NCI-H1417 treated with DMSO at 0.1 percent for 48 hours (cell line): ENCODE measurements around the gene SQSTM1.
A peak's percentile ranks its signal among the peaks of the same experiment; 100 is the strongest.

ENCODE experiments used
- DNase-seq: peaks from one replicate; lab custom pipeline; 2025; lab: John Stamatoyannopoulos, UW

Gene SQSTM1

DNA sequence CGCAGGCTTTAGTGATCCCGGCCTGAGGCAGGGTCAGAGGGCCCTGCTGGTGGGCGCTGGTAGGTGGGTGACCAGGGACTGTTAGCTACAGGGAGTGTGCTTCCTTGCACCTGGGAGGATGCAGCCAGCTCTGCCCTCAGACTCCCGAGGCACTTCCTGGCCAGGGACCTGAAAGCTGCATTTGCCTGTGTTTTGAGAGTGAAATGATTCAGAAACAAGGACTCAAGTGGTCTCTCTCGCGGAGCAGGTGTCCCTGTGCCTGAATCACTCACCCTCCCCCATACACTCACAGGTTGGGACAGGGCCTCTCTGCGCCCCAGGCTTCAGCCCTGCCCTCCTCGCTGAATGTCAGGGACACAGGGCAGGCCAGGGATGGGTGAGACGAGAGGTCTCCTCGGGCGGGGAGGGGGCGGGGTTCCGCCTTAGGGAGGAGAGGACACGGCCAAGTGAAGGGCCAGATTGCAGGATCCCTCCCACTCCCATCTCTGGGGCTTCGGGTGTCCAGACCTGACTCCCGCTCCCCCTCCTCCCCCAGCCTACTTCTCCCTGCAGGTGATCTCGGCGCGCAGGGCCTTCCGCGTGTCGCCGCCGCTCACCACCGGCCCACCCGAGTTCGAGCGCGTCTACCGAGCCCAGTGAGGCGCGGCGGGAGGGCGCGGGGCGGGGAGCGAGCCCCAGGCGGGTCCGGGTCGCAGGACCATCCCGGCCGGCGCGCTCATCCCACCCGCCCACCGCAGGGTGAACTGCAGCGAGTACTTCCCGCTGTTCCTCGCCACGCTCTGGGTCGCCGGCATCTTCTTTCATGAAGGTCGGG is 25.4 kb upstream of the SQSTM1 start:
- DNase-seq = no peak

DNA sequence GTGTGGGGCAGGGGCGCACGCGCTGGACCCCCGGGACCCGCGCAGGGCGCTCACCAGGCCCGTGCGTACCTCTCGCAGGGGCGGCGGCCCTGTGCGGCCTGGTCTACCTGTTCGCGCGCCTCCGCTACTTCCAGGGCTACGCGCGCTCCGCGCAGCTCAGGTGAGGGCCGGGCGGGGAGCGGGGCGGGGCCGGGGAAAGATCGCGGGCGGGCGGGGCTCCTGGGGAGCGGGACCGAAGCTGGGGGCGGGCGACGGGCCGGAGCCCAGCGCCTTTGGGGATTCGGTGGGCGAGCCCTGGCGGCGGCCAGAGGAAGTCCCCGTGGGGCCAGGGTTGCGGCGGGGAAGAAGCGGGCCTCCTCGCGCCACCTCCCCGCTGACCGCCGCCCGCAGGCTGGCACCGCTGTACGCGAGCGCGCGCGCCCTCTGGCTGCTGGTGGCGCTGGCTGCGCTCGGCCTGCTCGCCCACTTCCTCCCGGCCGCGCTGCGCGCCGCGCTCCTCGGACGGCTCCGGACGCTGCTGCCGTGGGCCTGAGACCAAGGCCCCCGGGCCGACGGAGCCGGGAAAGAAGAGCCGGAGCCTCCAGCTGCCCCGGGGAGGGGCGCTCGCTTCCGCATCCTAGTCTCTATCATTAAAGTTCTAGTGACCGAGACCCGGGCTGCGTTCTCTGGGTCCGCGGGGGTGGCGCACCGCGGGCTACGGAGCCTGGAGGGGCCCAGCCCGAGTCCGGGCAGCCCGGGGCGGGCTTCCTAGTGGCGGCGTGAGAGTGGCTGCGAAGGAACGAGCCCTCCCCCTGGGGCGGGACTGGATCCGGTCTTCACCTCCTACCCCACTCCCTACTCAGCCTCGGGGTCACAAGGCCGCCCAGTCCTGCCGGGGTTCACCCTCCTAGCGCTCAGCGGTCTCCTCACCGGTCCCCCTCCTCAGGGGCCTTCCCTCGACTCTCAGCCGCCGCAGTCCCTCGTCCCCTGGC is 24.6 kb upstream of the SQSTM1 start:
- DNase-seq = no peak

DNA sequence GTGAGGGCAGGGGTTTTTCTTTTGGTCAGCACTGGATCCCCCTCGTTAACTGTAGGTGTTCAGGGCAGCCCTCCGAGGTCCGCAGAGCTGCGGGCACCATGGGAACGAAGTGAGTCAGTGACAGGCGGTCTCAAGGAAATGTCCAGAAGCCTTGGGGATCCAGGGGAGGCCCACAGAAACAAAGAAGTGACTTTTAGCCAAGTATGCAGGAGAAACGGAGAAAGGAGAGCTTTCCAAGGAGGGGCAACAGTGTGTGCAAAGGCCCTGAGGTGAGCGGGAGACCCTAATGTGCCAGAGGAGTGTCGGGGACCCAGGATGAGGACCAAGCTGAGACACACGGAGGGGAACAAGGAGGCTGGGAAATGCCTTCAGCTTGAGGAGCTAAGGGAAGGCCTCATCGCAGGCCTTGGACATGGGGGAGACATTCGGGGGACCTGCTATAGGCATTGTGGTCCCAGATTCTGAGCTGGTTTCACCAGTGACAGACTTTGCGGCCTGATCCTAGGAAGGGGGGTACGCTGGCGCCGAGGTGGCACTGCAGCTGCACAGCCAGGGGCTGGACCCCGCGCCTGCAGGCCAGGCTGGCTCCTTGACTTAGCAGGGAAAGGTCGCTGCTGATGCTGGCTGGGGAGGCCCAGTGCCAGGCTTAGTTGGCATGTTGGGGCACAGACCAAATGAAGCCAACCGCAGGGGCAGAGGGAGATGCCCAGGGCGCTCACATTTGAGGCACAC is 23.7 kb upstream of the SQSTM1 start:
- DNase-seq = no peak

DNA sequence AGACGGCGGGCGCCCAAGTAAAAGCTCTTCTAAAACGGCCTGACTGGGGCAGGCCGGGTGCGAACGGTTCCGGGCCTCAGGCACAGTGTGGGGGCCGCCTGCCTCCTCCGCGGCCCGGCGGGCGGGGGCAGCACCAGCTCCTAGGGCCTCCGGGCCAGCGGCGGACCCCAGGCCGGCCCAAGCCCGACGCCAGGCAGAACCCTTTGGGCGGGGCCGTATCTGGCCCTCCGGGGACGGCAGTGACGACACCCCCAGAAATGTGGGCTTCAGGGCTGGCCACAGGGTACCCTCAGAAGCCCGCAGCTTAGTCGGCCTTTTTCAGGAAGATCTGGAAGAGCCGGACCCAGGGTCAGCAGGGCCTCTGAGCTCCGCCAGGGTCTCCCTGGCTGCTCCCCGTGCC is 23.0 kb upstream of the SQSTM1 start:
- no peak for DNase-seq

DNA sequence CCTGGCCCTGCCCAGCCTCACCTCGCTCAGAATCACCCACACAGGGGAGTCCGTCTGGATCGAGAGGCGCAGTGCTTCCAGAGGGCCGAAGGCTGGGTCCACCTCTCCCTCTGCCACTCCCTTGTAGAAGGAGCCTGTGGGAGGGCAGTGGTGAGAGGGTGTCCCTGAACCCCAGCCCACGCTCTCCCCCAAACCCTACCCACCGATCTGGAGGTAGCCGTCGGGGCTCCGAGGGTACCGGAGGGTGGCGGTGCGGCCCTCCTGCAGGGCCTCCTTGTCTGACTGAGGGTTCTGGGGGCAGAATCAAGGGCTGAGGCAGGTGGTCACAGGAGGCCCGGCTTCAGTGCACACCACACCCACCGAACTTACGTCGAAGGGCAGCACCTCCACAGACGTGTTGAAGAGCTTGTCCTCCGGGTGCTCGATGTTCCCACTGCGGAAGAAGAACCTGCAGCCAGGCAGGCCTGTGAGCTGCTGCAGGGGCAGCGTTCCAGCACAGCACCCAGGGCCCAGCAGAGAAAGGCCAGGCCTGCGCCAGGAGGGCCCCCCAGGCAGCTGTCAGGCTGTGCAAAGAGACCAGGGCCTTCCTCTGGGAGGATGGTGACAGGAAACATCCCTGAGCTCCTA is 22.4 kb upstream of the SQSTM1 start:
- DNase-seq = no peak

DNA sequence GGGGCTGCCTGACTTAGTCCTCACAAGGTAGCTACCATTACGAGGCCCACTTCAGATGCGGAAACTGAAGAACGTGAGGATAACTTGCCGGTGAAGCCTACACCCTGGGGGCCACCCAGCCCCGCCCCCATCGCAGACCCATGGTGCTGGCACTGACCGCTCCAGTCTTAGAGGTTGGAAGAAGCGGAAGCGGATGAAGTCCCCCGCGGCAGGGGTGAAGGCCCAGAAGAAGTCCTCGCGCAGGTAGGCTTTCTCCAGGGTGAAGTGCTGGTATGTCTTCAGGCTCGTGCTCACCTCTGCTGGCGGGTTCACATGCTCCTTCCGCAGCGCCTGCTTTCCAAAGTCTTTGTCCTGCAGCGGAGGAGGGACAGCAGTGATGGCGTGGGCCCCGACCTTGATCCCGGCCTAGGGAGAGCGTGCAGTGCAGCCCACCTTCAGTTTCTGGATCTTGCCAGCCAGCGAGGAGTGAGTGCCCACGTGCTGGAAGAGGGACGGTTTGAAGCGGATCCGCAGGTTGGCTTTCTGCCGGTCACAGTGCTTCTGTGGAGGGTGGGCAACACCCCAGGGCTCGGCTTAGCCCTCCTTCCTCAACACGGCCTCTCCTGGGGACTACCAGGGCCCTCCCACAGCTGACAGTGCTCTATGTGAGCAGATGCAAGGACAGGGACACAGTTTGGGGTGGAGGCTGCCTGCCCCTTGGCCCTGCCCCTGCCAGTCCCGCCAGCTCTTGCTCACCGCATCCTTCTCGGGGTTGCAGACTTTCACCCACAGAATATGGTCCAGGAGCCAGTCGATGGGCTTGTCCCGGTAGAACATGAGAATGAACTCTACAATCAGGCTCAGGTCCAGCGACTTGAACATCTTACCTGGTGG is 21.7 kb upstream of the SQSTM1 start:
- no peak for DNase-seq

DNA sequence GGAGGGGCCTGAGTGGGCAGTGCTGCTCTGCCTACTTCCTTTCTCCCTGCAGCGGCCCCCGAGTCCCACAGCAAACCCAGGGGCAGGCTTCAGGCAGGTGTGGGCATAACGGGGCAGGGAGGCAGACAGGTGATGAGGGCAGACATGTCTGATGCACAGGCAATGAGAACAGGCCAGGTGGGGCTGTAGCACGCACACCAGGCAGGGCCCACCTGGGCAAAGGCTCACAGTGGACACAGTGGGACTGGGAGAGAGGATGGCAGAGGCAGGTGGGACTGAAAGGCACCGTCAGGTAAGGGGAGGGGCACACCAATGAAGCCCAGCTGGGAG is 21.1 kb upstream of the SQSTM1 start:
- no peak for DNase-seq

DNA sequence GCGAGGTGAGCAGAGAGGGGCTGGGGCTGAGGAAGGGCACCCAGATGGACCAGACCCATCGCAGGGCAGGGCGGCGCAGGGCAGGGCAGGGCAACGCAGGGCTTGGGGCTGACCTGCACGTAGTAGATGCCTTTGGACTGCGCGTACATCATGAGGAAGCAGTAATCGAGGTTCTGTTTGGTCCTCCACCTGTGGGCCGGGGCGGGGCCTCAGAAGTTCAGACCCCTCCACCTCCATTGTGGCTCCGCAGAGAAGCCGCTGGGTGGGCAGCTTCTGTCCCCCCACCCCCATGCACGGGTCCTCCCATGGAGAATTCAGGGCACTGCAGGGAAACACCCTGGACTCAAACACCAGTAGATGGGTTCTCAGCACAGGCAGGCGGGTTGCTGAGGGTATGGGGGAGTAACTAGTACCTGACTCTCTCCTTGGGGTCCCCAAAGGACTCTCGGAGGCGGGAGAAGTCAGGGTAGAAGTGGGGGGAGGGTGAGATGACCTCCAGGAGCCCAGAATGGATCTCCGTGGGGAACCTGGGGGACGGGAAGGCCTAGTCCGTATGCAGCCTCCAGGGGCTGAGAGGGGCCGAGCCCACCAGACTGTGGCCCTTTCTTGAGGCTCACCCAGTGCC is 20.5 kb upstream of the SQSTM1 start:
- DNase-seq = no peak

DNA sequence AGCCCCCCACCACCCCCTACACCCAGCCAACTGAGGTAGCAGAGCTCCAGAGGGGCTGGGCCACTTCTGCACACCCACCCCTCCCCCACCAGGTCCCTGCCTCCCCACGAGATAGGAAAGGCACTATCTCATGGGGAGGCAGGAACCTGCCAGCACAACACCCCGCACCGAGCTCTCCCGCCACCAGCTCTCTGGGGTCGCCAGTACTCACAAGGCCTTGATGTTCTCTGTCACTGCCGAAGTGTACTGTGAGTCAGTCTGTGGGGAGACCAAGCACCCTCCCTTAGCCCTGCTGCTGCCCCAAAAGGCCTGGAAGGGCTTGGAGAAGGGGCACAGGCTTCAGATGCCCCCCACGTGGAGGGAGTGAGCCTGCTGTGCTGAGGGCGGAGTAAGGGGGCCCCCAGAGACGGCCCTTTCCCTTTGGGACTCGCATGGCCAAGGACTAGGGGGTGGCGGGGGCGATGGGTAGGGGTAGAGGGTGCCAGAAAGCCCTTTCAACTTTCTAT is 20.0 kb upstream of the SQSTM1 start:
- DNase-seq = no peak

DNA sequence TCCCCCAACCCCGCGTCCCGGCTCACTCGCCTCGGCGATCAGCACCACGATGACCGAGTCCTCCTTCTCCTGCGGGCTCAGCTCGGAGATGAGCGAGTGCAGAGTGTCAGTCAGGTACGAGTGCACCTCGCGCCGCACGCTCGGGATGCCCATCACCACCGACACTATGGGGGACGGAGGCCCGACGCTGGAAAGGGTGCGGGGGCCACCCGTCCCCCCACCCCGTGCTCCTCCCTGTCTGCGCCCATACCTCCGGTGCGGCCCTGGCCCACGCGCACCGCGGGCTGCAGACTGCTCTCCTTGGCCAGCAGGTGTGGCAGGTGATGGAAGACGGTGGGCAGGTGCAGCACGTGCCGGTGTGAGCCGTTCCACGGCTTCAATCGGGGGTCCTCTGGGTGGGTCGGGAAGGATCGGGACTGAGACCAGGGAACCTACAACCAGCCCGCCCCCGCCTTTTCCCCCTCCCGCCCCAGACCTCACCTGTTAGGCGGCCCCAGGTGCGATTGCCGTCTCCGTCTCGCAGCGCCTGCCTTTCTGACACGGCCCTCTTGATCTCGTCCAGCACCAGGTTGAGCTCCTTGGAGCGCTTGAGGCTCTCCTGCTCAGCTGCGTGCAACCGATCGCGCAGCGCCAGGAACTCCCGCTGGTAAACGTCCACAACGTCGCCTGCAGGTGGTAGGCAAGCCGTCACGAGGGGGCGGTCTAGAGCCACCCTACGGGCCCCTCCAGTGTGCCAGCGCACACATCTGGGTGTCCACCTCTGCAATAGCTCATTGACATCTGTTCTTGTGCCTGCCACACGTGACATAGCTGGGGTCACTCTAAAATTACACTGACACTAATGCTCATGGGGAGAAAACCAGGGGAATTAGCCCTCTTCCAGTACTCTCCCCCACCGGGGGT is 19.1 kb upstream of the SQSTM1 start:
- no peak for DNase-seq

DNA sequence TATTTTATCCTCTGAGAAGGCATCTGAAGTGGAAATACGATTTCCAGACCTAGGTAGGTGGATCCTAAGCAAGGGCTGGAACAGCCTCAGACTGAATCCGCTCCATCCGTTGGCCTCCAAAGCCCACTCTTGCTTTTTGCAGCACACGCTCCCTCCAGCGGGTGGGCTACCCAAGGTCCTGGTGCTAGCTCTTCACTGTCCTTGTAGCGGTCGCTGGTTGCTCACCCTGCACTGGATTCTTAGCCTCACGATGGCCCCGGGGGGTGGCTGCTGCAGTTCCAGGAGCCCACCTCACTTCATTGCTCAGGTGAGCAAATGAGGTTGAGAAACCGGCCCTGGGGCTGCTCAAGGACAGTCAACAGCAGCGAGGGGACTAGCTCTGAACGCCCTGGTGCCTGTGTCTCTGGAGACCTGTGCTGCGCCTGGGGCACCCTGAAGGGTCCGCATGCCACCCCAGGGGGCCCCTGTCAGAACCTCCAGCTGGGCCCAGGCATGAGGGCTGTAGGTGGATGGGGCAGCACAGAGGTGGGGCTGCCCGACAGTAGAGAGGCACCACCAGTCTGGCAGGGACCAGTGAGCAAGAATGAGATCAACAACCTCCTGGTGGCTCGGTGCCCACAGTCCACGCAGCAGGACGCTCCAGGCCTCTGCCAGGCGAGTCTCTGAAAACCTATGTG is 18.4 kb upstream of the SQSTM1 start:
- no peak for DNase-seq

DNA sequence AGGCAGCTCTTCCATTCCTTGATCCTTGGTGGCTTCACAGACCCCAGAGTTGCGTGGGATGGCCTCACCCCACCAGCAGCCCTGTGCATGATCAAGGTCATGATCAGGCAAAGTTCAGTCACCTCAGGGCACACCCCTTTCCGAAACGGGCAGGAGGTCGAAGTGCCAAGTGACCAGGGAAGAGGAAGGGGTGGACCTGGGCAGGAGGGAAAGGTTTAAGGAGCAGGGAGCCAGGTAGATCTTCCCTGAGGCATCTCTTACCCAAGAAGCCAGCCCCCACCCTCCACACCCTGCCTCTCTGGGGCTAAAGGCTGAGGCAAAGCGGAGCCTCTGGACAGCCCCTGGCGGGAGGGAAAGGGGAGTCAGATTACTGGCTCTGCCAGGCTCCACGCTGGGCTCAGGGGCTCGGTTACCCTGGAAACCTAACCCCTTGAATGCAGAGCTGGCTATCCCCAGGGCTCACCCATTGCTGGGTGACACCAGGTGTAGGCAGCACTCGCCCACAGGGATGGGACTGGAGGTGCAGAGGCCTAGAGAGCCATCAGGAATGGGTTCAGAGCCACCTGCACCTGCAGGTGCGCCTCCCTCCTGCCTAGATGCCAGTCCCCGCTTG is 17.6 kb upstream of the SQSTM1 start:
- peak; percentile 48 for DNase-seq

DNA sequence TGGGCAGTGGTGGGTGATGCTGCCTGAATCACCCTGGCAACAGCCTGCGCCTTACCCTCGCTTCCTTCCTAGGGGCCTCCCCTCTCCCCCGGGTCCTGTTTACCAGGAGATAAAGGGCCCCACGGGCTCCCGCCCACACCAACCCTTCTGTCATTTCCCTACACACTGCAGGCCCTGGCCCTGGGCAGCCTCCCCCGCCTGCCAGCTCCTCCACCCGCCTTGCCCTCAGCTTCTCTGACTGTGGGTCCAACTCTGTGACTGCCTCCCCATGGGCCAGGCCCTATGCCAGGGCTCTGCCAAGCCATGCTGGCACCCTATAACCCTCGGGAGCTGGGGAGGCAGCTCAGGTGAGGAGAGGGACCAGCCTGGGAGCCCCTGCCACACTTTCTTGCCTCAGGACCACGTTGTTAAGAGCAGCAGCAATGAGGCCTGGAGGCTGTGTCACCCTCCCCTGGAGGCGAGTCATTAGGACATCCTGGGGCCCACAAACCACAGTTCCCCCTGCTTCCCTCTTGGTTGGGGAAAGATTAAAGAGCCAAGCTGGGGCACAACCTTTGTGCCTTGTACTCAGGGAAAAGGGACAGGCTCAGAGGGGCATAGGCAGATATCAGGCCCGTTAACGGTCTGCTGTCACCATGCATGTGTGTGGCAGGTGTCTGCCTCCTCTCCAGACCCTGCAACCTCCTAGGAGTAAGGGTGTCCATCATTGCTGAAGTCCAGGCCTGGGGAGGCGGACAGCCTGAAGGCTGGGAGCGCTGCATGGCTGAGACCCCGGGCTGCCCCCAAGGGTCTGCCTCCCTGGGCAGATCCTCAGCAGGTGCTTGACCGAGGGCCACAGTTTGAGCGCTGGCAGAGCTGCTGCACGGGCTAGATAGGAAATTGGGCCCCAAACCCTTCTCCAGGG is 16.8 kb upstream of the SQSTM1 start:
- no peak for DNase-seq

DNA sequence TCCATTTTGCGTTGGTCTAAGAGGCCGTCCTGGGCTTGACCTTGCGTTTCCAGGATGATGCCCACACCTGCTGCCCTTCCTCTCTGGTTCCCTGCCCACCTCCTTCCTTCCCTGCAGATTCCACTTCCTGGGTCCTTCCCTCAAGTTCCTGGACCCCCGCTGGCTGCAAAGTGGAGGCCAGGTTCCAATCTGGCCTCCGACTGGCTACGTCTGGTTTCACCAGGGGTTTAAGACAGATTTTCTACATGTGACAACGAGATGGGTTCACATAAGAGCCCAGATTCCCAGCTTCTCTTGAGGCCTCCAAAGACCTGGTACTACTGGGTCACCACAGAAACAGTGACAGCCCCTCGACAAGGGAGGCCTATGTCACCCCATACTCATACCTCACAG is 16.2 kb upstream of the SQSTM1 start:
- DNase-seq = no peak

DNA sequence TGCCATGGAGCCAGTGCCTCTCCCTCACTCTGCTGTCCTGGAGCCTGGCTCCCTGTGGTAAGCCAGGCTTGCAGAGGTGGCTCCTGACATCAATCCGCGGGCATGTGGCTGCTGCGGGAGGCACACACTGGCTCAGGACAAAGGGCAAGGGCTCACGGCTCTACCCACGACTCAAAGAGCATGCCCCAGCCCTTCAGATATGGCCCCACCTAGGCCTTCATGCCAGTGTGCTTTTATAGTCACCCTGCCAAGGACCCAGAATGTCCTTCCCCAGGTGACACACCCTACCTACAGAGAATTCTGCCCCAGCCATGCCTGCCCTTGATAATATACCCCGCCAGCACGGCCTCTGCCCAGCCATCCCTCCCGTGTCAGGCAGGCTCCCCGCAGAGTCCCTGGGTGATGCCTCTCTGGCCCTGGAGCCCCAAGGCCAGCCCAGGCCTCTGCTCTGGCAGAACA is 15.6 kb upstream of the SQSTM1 start:
- no peak for DNase-seq

DNA sequence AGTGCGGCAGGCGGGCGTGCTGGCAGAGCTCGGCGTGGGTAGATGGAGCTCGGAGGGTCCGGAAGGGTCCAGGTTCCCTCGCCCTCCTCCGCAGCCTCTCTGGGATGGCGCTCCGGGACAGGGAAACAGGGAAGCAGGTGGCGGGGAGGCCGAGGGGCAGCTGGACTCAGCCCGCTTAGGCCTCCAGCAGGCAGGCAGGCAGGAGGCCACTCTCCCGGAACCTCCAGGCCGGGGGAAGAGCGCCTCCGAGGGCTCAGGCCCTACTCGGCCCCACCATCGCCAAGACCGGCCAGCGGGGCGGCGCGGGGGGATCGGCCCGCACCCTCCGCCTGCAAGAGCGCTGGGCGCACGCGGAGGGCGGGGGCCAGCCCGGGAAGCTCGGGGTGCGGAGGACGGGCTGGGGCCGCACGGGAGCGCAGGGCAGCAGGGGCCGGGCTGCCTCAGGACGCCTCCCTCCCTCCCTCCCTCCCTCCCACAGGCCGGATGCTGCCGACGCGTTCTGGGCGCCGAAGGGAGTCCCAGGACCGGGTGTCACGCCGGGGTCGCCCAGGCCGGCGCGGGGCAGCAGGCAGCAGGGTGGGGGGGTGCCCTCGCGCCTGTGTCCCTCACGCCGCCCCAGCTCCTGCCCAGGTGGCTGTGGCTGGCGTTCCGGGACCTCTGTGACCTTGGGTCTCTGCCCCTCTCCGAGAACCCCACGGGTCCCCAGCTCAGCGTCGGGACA is 15.0 kb upstream of the SQSTM1 start:
- no peak for DNase-seq
